Measurements from ENCODE around the gene CCDC93. TPM values are rescaled to one million over a fixed set of nuclear protein-coding genes. Genes with fewer than 3 reads are reported as not detected.
"Not testable (repeated sequence)": the region's sequence is repeated elsewhere in the genome, so short reads cannot be mapped to it uniquely, and the experiment has no call there.

CCDC93 gene
- total RNA-seq, 1 experiment from 2014 or later = 34.7 TPM

DNA sequence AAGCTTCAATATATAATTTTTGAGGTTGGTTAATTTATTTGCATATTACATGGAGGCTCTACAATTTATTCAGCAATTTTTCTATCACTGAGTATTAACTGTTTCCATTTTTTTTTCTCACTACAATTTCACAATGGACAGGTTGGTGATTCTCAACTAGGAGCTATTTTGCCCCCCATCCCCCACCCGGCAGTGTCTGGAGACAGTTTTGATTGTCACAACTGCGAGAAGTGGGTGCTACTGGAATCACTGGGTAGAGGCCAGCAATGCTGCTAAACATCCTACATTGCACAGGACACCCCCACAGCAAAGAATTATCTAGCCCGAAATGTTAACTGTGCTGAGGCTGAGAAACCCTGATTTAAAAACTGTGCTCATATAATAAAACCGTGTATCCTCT is 82.6 kb downstream of the CCDC93 start:
- intact Hi-C loops (cut with micrococcal nuclease; ENCODE audit: unreplicated experiment) = no loop called here
- no peak overlapping the region for H3K4me3 Mint-ChIP-seq (ENCODE audit: unreplicated experiment)
- TF ChIP-seq, protein P1, sequence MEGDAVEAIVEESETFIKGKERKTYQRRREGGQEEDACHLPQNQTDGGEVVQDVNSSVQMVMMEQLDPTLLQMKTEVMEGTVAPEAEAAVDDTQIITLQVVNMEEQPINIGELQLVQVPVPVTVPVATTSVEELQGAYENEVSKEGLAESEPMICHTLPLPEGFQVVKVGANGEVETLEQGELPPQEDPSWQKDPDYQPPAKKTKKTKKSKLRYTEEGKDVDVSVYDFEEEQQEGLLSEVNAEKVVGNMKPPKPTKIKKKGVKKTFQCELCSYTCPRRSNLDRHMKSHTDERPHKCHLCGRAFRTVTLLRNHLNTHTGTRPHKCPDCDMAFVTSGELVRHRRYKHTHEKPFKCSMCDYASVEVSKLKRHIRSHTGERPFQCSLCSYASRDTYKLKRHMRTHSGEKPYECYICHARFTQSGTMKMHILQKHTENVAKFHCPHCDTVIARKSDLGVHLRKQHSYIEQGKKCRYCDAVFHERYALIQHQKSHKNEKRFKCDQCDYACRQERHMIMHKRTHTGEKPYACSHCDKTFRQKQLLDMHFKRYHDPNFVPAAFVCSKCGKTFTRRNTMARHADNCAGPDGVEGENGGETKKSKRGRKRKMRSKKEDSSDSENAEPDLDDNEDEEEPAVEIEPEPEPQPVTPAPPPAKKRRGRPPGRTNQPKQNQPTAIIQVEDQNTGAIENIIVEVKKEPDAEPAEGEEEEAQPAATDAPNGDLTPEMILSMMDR (IDR thresholded peaks at IDR 0.05; ENCODE audit: insufficient read depth in 1 of 2, low read depth in 1 of 2, low read length in 1 of 2, severe bottlenecking in 1 of 2, unreplicated experiment in 1 of 2) = no peak
- ChIA-PET CTCF (no interaction called here), POLR2A (no interaction called here)
- H3K27me3 Mint-ChIP-seq (ENCODE audit: insufficient read depth, unreplicated experiment) = no peaks in the 10 kb centered on the region
- no TSS peak for BruUV-seq (replicated peaks)
- Histone ChIP-seq H3K36me3 (ENCODE audit: control insufficient read depth, insufficient read depth, low read length) (peaks cover 10% of the 10 kb centered on the region; the same call in 1 of the 2 replicates), H3K4me3 (ENCODE audit: low read depth, low read length) (no peak overlapping the region), H3K9me3 (no peaks in the 10 kb centered on the region), H3K4me1 (no peaks in the 10 kb centered on the region), H3K27me3 (replicated peaks; ENCODE audit: control insufficient read depth, insufficient read depth, low read length) (no peaks in the 10 kb centered on the region)
- H3K27ac Mint-ChIP-seq (ENCODE audit: unreplicated experiment) = no peak overlapping the region
- H3K4me1 Mint-ChIP-seq (ENCODE audit: low read depth, unreplicated experiment) = no peaks in the 10 kb centered on the region
- DNase-seq = no peak
- peaks cover 33% of the 10 kb centered on the region for H3K36me3 Mint-ChIP-seq (ENCODE audit: insufficient read depth, unreplicated experiment)
- H3K9me3 Mint-ChIP-seq (ENCODE audit: unreplicated experiment) = no peaks in the 10 kb centered on the region

DNA sequence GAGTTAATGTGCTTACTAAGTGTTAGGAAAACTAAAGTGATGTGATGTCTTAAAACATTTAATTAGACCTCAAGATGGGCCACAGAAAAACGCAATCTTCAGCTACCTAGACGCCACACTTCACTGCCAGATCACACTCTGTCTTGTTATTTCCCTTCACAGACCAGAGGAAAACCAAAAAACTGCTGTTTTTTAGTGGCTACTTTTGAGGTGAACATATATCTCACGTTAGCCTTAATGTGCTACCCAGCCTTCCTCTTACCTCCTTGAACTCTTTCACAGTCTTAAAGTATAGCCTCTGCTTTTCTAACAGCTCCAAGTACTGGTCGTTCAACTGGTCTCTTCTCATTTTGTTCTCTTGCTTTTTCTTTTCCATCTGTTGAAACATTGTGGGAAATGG is 83.1 kb downstream of the CCDC93 start:
- Histone ChIP-seq H3K27me3 (replicated peaks; ENCODE audit: control insufficient read depth, insufficient read depth, low read length) (no peaks in the 10 kb centered on the region), H3K4me3 (ENCODE audit: low read depth, low read length) (no peak overlapping the region), H3K36me3 (ENCODE audit: control insufficient read depth, insufficient read depth, low read length) (peaks cover 10% of the 10 kb centered on the region; the same call in 1 of the 2 replicates), H3K4me1 (no peaks in the 10 kb centered on the region), H3K9me3 (no peaks in the 10 kb centered on the region)
- H3K27ac Mint-ChIP-seq (ENCODE audit: unreplicated experiment) = no peak overlapping the region
- no peaks in the 10 kb centered on the region for H3K9me3 Mint-ChIP-seq (ENCODE audit: unreplicated experiment)
- POLR2A ChIA-PET = no interaction called here
- DNase-seq = no peak
- no peaks in the 10 kb centered on the region for H3K4me1 Mint-ChIP-seq (ENCODE audit: low read depth, unreplicated experiment)
- H3K27me3 Mint-ChIP-seq (ENCODE audit: insufficient read depth, unreplicated experiment) = no peaks in the 10 kb centered on the region
- no TSS peak for BruUV-seq (replicated peaks)
- intact Hi-C loops (cut with micrococcal nuclease; ENCODE audit: unreplicated experiment) = no loop called here
- peaks cover 33% of the 10 kb centered on the region for H3K36me3 Mint-ChIP-seq (ENCODE audit: insufficient read depth, unreplicated experiment)
- TF ChIP-seq, protein P1 (IDR thresholded peaks at IDR 0.05; ENCODE audit: insufficient read depth in 1 of 2, low read depth in 1 of 2, low read length in 1 of 2, severe bottlenecking in 1 of 2, unreplicated experiment in 1 of 2) = no peak
- H3K4me3 Mint-ChIP-seq (ENCODE audit: unreplicated experiment) = no peak overlapping the region
- CTCF ChIA-PET = no interaction called here

GRCh38 chr2:117923471-117923870 is 90.4 kb downstream of the CCDC93 start:
- CTCF ChIA-PET; H3K9me3 ChIP-seq; H3K27me3 Mint-ChIP-seq (ENCODE audit: insufficient read depth, unreplicated experiment); DNase-seq; H3K4me3 Mint-ChIP-seq (ENCODE audit: unreplicated experiment); H3K4me1 Mint-ChIP-seq (ENCODE audit: low read depth, unreplicated experiment); H3K36me3 ChIP-seq (ENCODE audit: control insufficient read depth, insufficient read depth, low read length); H3K4me3 ChIP-seq (ENCODE audit: low read depth, low read length); BruUV-seq (replicated peaks); H3K9me3 Mint-ChIP-seq (ENCODE audit: unreplicated experiment); H3K4me1 ChIP-seq; H3K27me3 ChIP-seq (replicated peaks; ENCODE audit: control insufficient read depth, insufficient read depth, low read length); POLR2A ChIA-PET; H3K27ac Mint-ChIP-seq (ENCODE audit: unreplicated experiment); intact Hi-C loops (cut with micrococcal nuclease; ENCODE audit: unreplicated experiment): not testable (repeated sequence)
- peaks cover 38% of the 10 kb centered on the region for H3K36me3 Mint-ChIP-seq (ENCODE audit: insufficient read depth, unreplicated experiment)

- ChIA-PET CTCF (no interaction called here), POLR2A (no interaction called here)
- Mint-ChIP-seq H3K9me3 (ENCODE audit: unreplicated experiment) (no peaks in the 10 kb centered on the region), H3K27ac (ENCODE audit: unreplicated experiment) (no peak overlapping the region), H3K4me3 (ENCODE audit: unreplicated experiment) (no peak overlapping the region), H3K36me3 (ENCODE audit: insufficient read depth, unreplicated experiment) (peaks cover 48% of the 10 kb centered on the region), H3K27me3 (ENCODE audit: insufficient read depth, unreplicated experiment) (no peaks in the 10 kb centered on the region), H3K4me1 (ENCODE audit: low read depth, unreplicated experiment) (no peaks in the 10 kb centered on the region)
- Histone ChIP-seq H3K9me3 (no peaks in the 10 kb centered on the region), H3K4me1 (peaks cover 3% of the 10 kb centered on the region; the same call in 1 of the 2 replicates), H3K27me3 (replicated peaks; ENCODE audit: control insufficient read depth, insufficient read depth, low read length) (no peaks in the 10 kb centered on the region), H3K4me3 (ENCODE audit: low read depth, low read length) (no peak overlapping the region), H3K36me3 (ENCODE audit: control insufficient read depth, insufficient read depth, low read length) (peaks cover 2% of the 10 kb centered on the region)
- intact Hi-C loops (cut with micrococcal nuclease; ENCODE audit: unreplicated experiment) = no loop called here
- TF ChIP-seq, protein P1 (IDR thresholded peaks at IDR 0.05; ENCODE audit: insufficient read depth in 1 of 2, low read depth in 1 of 2, low read length in 1 of 2, severe bottlenecking in 1 of 2, unreplicated experiment in 1 of 2) = no peak
- BruUV-seq (replicated peaks) = no TSS peak
- no peak for DNase-seq
These were observed 92.3 kb downstream of the CCDC93 start for GRCh38 chr2:117921520-117921919.
